GM12865 (cell line): ENCODE results near the gene ACSM5.
A peak's percentile ranks its signal among the peaks of the same experiment; 100 is the strongest.

ENCODE experiments used
- DNase-seq: peaks from one replicate; pipeline ENCODE4 v3.0.0; 2010; ENCODE audit warnings: low read depth
- H3K4me3 ChIP-seq: 2 replicates; pipeline ENCODE4 v1.5.1; 2011; ENCODE audit warnings: mild to moderate bottlenecking, low read depth, low read length, control low read depth
- TF ChIP-seq, protein P1 (sequence below): IDR thresholded peaks from 2 replicates; pipeline ENCODE4 v1.5.1; 2011; ENCODE audit warnings: low read length, control low read depth, low read depth, inconsistent platforms; ENCODE audit not compliant: insufficient read depth; ENCODE audit errors: missing control alignments

ACSM5 gene, protein sequence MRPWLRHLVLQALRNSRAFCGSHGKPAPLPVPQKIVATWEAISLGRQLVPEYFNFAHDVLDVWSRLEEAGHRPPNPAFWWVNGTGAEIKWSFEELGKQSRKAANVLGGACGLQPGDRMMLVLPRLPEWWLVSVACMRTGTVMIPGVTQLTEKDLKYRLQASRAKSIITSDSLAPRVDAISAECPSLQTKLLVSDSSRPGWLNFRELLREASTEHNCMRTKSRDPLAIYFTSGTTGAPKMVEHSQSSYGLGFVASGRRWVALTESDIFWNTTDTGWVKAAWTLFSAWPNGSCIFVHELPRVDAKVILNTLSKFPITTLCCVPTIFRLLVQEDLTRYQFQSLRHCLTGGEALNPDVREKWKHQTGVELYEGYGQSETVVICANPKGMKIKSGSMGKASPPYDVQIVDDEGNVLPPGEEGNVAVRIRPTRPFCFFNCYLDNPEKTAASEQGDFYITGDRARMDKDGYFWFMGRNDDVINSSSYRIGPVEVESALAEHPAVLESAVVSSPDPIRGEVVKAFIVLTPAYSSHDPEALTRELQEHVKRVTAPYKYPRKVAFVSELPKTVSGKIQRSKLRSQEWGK

DNA sequence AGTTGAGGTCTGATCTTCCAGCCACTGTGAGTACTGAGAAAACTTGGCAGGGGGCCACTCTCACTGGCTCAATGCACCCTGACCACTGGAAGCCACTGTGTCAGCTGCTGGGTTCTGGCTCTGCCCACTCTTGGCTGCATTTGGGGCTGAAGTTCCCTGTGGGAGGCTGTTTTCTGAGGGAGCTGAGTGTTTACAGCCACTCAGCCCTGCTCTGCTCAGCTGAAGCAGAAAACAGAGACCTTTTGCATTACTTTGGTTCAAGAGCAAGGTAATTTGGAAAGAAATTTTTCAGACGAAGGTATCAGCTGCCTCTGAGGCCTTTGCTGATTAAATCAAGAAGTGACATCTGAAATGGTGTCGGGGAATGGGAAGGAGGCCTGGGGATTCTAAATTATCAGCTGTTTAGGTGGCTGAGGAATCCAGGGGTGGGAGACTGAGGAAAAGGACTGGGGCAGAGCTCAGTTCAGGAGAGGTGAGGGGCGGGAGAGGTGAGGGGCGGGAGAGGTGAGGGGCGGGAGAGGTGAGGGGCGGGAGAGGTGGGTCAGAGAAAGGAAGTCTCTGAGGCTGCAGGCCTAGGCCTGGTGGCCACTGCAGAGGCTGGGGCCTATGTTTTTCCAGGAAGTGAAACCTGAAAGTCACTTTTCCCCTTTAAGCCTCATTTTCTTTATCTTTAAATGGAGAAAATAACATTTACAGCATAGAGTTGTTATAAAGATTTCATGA is at the start of gene ACSM5:
Gene ACSM5 (plus strand): TSS at position 137 of the 723 bp plus-strand sequence. CDS start 1,951 bp downstream, outside the sequence.
- peak; percentile 22 for DNase-seq
- TF ChIP-seq, protein P1, sequence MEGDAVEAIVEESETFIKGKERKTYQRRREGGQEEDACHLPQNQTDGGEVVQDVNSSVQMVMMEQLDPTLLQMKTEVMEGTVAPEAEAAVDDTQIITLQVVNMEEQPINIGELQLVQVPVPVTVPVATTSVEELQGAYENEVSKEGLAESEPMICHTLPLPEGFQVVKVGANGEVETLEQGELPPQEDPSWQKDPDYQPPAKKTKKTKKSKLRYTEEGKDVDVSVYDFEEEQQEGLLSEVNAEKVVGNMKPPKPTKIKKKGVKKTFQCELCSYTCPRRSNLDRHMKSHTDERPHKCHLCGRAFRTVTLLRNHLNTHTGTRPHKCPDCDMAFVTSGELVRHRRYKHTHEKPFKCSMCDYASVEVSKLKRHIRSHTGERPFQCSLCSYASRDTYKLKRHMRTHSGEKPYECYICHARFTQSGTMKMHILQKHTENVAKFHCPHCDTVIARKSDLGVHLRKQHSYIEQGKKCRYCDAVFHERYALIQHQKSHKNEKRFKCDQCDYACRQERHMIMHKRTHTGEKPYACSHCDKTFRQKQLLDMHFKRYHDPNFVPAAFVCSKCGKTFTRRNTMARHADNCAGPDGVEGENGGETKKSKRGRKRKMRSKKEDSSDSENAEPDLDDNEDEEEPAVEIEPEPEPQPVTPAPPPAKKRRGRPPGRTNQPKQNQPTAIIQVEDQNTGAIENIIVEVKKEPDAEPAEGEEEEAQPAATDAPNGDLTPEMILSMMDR = no peak
- no peak within 1 kb of the TSS for H3K4me3 ChIP-seq

DNA sequence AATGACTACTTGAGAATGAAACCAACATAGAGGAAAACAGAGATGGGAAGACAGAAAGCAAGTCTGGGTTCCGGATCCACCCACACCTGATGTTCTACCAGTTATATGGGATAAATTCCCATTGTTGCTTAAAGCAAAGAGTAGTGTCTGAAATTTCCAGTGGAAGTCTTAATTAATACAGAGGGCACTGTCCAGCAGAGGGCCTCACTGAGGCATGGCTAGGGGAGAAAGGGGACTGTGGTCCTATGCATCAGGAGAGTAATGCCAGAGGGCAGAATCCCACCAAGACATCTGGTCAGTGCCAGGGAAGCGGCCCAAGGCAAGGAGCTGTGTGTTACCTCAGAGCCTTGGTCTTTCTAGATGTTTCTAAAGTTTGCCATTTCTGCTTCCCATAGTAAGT is 49.3 kb upstream of the ACSM5 start:
- TF ChIP-seq, protein P1 = no peak
- H3K4me3 ChIP-seq = no peak overlapping the region
- DNase-seq = no peak

DNA sequence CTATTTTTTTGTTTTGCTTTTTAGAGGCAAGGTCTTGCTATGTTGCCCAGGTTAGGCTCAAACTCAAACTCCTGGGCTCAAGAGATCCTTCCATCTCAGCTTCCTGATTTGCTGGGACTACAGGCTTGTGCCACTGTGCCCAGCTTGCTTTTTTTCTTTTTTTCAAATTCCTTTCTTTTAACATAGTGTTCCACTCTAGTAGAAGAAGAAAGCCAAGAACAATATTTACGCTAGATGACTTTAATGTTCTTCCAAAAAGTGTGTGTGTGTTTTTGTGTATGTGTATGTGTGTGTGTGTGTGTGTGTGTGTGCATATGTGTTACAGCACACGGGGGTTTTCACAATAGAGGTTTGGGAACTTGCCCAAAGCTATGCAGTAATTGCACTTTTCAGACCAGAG is 46.1 kb upstream of the ACSM5 start:
- TF ChIP-seq, protein P1 = no peak
- DNase-seq = no peak

DNA sequence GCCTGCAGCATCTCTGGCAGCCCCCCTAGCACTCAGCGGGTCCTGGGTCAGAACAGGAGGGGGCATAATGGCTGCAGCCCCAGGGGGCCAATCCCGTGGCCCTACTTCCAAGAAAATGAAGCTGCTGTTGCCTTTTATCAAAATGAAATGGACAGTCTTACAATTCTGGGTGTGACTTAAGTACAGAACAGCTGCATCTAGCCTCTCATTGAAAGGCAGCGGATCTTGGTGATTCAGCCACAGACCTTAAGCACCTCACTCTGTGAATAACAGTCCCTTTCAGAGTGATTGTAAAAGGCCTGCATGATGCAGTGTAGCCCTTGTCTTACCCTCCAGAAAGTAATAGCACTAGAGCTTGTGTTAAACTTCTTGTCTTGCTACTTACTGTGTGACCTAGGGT is 45.3 kb upstream of the ACSM5 start:
- TF ChIP-seq, protein P1 = no peak
- H3K4me3 ChIP-seq = no peak overlapping the region
- no peak for DNase-seq

More for the DNA sequence above, 46.1 kb upstream of the ACSM5 start:
- no peak overlapping the region for H3K4me3 ChIP-seq

DNA sequence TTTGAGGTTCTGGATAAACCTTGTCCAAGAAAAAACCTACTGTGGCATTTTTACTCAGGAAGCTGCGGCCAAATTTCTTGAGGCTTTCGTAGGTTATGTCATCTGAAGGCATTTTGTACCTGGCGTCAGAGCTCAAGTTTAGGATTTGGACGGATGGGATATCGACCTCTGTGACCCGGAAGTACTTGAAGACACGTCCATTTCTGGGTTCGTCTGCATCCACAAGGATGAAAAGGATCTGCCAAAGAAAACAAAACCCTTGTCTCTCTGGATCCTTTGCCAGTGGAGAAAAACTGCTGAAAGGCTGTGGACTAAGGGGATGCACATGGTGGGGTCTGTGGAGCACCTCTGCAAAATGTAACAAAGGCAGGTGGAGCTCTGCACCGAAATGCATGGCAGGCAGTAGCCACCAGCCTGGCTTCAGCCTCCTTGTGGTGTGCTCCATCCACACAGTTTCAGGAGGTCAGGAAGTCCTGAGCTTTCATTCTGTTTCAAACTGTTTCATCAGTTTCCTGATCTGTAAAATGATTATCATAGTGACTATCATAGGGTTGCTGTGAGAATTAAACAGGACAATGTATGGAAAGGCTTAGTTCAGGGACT is 39.8 kb upstream of the ACSM5 start:
- TF ChIP-seq, protein P1 = no peak

DNA sequence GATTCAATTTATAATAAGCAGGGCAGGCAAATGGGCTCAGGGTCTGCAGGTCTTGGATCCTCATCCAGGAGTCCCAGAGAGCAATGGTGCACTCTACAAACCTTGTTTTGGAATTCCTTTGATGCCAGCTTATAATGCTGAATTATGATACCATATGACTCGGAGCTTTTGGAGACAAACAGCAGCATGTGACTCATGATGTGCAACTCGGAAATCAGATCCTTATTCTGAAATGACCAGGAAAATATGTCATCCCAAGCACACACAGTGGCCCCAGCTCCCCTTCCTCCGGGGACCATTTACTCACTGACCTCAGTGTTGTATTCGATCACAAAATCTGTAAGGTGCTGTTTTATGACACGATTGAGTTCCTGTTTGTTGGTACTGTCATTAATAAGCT is 36.6 kb upstream of the ACSM5 start:
- TF ChIP-seq, protein P1 = no peak
- DNase-seq = no peak
- no peak overlapping the region for H3K4me3 ChIP-seq

More for the DNA sequence above, 39.8 kb upstream of the ACSM5 start:
- DNase-seq = no peak
- H3K4me3 ChIP-seq = no peak overlapping the region
